OCI-LY7 (cell line): Measurements from ENCODE around the gene ZNF609.

Experiments used
- EZH2phosphoT487 ChIP-seq: fragments of 200-600 bp; sonication (generic); IDR thresholded peaks from 2 replicates; pipeline ENCODE4 v1.6.1; 2018; ENCODE audit warnings: low read depth, borderline replicate concordance, mild to moderate bottlenecking, mixed run types, antibody characterized with exemption, low read length, moderate library complexity, mixed read lengths
- TF ChIP-seq, protein P1 (sequence below): fragments of 200-600 bp; sonication (generic); conservative IDR thresholded peaks from 2 replicates; pipeline ENCODE4 v1.5.1; 2014; ENCODE audit warnings: mild to moderate bottlenecking, antibody characterized with exemption, low read length, moderate library complexity, mixed read lengths

DNA sequence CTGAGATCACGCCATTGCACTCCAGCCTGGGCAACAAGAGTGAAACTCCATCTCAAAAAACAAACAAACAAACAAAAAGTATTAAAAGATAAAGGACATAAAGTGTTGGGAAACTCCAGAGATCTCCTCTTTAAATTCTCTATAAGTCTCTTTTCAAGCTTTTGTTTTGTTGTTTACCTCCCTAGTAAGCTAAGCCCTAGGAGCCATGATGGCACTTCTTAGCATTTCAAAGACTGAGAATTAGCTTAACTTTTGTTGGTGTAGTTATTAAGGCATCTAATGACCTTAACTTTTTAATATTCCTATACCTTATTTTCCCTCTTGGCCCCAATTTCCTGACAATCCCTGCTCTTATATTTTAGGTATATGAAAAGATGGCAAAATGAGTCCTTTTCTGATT, 157.3 kb downstream of the ZNF609 start:
- TF ChIP-seq EZH2phosphoT487 = no peak
- TF ChIP-seq, protein P1, sequence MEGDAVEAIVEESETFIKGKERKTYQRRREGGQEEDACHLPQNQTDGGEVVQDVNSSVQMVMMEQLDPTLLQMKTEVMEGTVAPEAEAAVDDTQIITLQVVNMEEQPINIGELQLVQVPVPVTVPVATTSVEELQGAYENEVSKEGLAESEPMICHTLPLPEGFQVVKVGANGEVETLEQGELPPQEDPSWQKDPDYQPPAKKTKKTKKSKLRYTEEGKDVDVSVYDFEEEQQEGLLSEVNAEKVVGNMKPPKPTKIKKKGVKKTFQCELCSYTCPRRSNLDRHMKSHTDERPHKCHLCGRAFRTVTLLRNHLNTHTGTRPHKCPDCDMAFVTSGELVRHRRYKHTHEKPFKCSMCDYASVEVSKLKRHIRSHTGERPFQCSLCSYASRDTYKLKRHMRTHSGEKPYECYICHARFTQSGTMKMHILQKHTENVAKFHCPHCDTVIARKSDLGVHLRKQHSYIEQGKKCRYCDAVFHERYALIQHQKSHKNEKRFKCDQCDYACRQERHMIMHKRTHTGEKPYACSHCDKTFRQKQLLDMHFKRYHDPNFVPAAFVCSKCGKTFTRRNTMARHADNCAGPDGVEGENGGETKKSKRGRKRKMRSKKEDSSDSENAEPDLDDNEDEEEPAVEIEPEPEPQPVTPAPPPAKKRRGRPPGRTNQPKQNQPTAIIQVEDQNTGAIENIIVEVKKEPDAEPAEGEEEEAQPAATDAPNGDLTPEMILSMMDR = no peak
